GM12878 (cell line): ENCODE data around the gene ETFRF1. TPM values are rescaled to one million over a fixed set of nuclear protein-coding genes. Genes with fewer than 3 reads are reported as not detected.

Source experiments
- ATAC-seq: fragments of 200-7000 bp; cut with Tn5 transposase; 3 replicates; pipeline ENCODE4 v1.9.1; 2020; ENCODE audit warnings: mild to moderate bottlenecking, moderate library complexity
- BruUV-seq: library from RNA; stranded (reverse); fragments of 400-500 nt; replicated peaks from 2 replicates; lab custom pipeline; 2021; lab: Mats Ljungman, UMichigan
- CTCF ChIA-PET: fragments of 300-600 bp; sonication (Branson Sonifier 250); formaldehyde crosslinking; extraction: SDS; loops from one replicate; lab custom pipeline; 2021; ENCODE audit warnings: inconsistent platforms; lab: Yijun Ruan, JAX
- POLR2A ChIA-PET: fragments of 350-600 bp; formaldehyde crosslinking; extraction: SDS; loops from one replicate; lab custom pipeline; 2021; ENCODE audit warnings: inconsistent platforms; lab: Charles Lee
- RAD21 ChIA-PET: fragments of 300-600 bp; sonication (Branson Sonifier 250); formaldehyde crosslinking; loops from one replicate; lab custom pipeline; 2023; ENCODE audit warnings: antibody characterized with exemption; ENCODE audit not compliant: unreplicated experiment; lab: Charles Lee
- SMC1A ChIA-PET: fragments of 300-600 bp; sonication (Branson Sonifier 250); formaldehyde crosslinking; loops from one replicate; lab custom pipeline; 2023; ENCODE audit not compliant: unreplicated experiment, uncharacterized antibody; lab: Charles Lee
- DNase-seq: peaks from one replicate; pipeline ENCODE4 v3.0.0-alpha.2; 2011; ENCODE audit warnings: low read depth, low spot score
- FAIRE-seq: peaks from 3 replicates; lab custom pipeline; 2011; peaks lifted over from hg19 to GRCh38; lab: Jason Lieb, UNC
- H2AFZ ChIP-seq: 2 replicates; pipeline ENCODE4 v1.6.0; 2011; ENCODE audit warnings: low read depth, low read length, control low read depth; ENCODE audit not compliant: control insufficient read depth
- H3K27ac ChIP-seq: 2 replicates; pipeline ENCODE4 v1.5.1; 2011; ENCODE audit warnings: control low read depth; ENCODE audit not compliant: control insufficient read depth, insufficient read depth
- H3K27me3 ChIP-seq, 2 experiments: replicated peaks in 1 of 2; 2 replicates each; pipeline versions ENCODE4 v1.6.0 to v1.6.1; 2011; ENCODE audit warnings: low read length in 1 of 2; ENCODE audit not compliant: control insufficient read depth in 2 of 2, insufficient read depth in 2 of 2
- H3K36me3 ChIP-seq, 2 experiments: 2 replicates each; pipeline ENCODE4 v1.5.1; 2011; ENCODE audit warnings: low read length in 1 of 2; ENCODE audit not compliant: control insufficient read depth in 2 of 2, insufficient read depth in 2 of 2
- H3K4me1 ChIP-seq: 2 replicates; pipeline ENCODE4 v1.6.1; 2011; ENCODE audit warnings: mild to moderate bottlenecking, low read length, moderate library complexity, mixed read lengths; ENCODE audit not compliant: control insufficient read depth, insufficient read depth
- H3K4me2 ChIP-seq: 2 replicates; pipeline ENCODE4 v1.6.0; 2011; ENCODE audit warnings: control low read depth; ENCODE audit not compliant: control insufficient read depth, insufficient read depth
- H3K4me3 ChIP-seq: fragments of 200-600 bp; sonication (generic); 2 replicates; pipeline ENCODE4 v1.5.1; 2016
- H3K79me2 ChIP-seq: 2 replicates; pipeline ENCODE4 v1.6.0; 2011; ENCODE audit warnings: low read length; ENCODE audit not compliant: control insufficient read depth, insufficient read depth
- H3K9ac ChIP-seq: 2 replicates; pipeline ENCODE4 v1.8.0; 2011; ENCODE audit warnings: low read length, control low read depth, mixed read lengths; ENCODE audit not compliant: control insufficient read depth, insufficient read depth
- H3K9me3 ChIP-seq: replicated peaks from 3 replicates; pipeline ENCODE4 v1.5.1; 2011; ENCODE audit warnings: mild to moderate bottlenecking, low read length; ENCODE audit not compliant: control insufficient read depth, insufficient read depth
- H4K20me1 ChIP-seq: 2 replicates; pipeline ENCODE4 v1.6.0; 2011; ENCODE audit not compliant: control insufficient read depth, insufficient read depth
- FOXK2 ChIP-seq: fragments of 450-650 bp; IDR thresholded peaks from 2 replicates; pipeline ENCODE4 v1.6.1; 2017; ENCODE audit warnings: mild to moderate bottlenecking, moderate library complexity
- FOXM1 ChIP-seq: IDR thresholded peaks from 2 replicates; pipeline ENCODE4 v1.6.1; 2012; ENCODE audit warnings: low read depth, mild to moderate bottlenecking, inconsistent platforms, low read length, moderate library complexity
- GABPA ChIP-seq: IDR thresholded peaks from 2 replicates; pipeline ENCODE4 v1.6.1; 2014; ENCODE audit warnings: antibody characterized with exemption, low read depth, mild to moderate bottlenecking, inconsistent platforms
- GATAD2B ChIP-seq: fragments of 450-650 bp; conservative IDR thresholded peaks from 2 replicates; pipeline ENCODE4 v1.6.1; 2017; ENCODE audit warnings: low read depth, mild to moderate bottlenecking, moderate library complexity
- PAX5 ChIP-seq: IDR thresholded peaks from 2 replicates; pipeline ENCODE4 v1.6.1; 2011; ENCODE audit warnings: low read depth, low read length, borderline replicate concordance
- RAD21 ChIP-seq: IDR thresholded peaks from 2 replicates; pipeline ENCODE4 v1.6.1; 2011; ENCODE audit warnings: mild to moderate bottlenecking, low read depth, low read length, moderate library complexity; ENCODE audit not compliant: insufficient read depth
- RB1 ChIP-seq: fragments of 450-650 bp; formaldehyde crosslinking; IDR thresholded peaks from 2 replicates; pipeline ENCODE4 v1.6.1; 2017; ENCODE audit warnings: mild to moderate bottlenecking, borderline replicate concordance
- SMAD1 ChIP-seq: fragments of 450-650 bp; IDR thresholded peaks from 2 replicates; pipeline ENCODE4 v1.6.1; 2018; ENCODE audit warnings: mild to moderate bottlenecking, low read depth; ENCODE audit not compliant: partially characterized antibody
- SMAD5 ChIP-seq: IDR thresholded peaks from 2 replicates; pipeline ENCODE4 v1.6.1; 2016; ENCODE audit warnings: antibody characterized with exemption, low read depth
- SREBF2 ChIP-seq: IDR thresholded peaks from 2 replicates; pipeline ENCODE4 v1.6.1; 2012; ENCODE audit warnings: mild to moderate bottlenecking, low read length
- TARDBP ChIP-seq: IDR thresholded peaks from 2 replicates; pipeline ENCODE4 v1.6.1; 2016; ENCODE audit warnings: borderline replicate concordance
- TBL1XR1 ChIP-seq: IDR thresholded peaks from 2 replicates; pipeline ENCODE4 v1.6.1; 2012; ENCODE audit warnings: low read depth, low read length, improper control_type of control experiment
- WGBS: methylation state at CpG from one replicate; pipeline ENCODE4 v1.1.6; 2016; ENCODE audit warnings: low lambda C conversion rate; ENCODE audit not compliant: insufficient replicate concordance, insufficient coverage; ENCODE audit errors: missing lambda C conversion rate; 5-methylcytosine and 5-hydroxymethylcytosine counted together
- in situ Hi-C: fragments of 300-500 bp; cut with MboI; formaldehyde crosslinking; loops from 9 replicates; pipeline ENCODE4 v1.14.3; 2018; ENCODE audit warnings: mixed read lengths
- intact Hi-C: fragments of 100-400 bp; cut with micrococcal nuclease; formaldehyde crosslinking; loops from one replicate; pipeline ENCODE4 v1.14.2; 2022; ENCODE audit not compliant: unreplicated experiment
- polyA plus RNA-seq, 11 experiments: library from polyadenylated mRNA; depleted of rRNA in 4 of 11; unstranded in 6 of 11; stranded (reverse) in 5 of 11; fragments of >200 nt; fragmentation: Nextera tagmentation in 4 of 11; fragmentation: Illumina TruSeq in 1 of 11; extraction: Ambion mirVana in 4 of 11; extraction: Trizol in 1 of 11; gene quantifications; 1 replicate in 1 of 11; 2 replicates in 10 of 11; pipeline versions ENCODE4 v1.2.1 to v1.2.3, GENCODE V29; 2011 to 2016; ENCODE audit warnings: inconsistent platforms in 2 of 11, missing spikeins in 2 of 11, low read depth in 1 of 11
- total RNA-seq, 4 experiments: library from RNA; depleted of rRNA in 3 of 4; stranded (reverse); fragments of >200 nt in 3 of 4; fragmentation: Illumina TruSeq in 1 of 4; extraction: Trizol in 1 of 4; gene quantifications; 2 replicates each; pipeline versions ENCODE4 v1.2.1 to v1.2.3, GENCODE V29; 2013 to 2021

ETFRF1 gene
- total and polyA plus RNA-seq, 10 of the 15 experiments (the other 5 are each of a cell fraction or from before 2014, with no cell fraction given): 9.9 to 59.6 (median 26.2) TPM

DNA sequence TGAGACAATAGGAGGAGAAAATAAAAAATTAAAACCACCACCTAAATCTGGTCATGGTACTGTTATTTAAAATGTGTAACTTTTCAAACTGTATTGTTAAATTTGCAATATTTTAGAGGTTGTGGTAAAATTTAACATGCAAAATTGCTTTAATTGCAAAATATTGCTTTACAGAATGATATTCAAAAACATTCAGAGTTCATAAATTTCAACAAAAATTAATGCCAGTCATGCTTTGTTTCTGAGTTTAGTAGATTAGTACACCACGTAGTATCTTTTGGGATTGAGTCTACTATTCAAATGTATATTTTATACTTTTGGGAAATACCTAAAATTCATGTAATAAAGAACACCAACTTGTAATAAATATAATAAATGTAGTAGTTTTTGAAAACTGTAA lies 18.3 kb downstream of the ETFRF1 start:
- ChIA-PET SMC1A (interaction anchor here (1.1 kb wide), 1 partner anchor 29 kb away, joined by 3 read pairs; no protein-coding TSS in a partner anchor), CTCF (interaction anchor here (0.8 to 1.0 kb wide), 3 partner anchors 26 to 222 kb away, joined by 3 read pairs; no protein-coding TSS in a partner anchor), POLR2A (no interaction called here), RAD21 (no interaction called here)
- Histone ChIP-seq H3K4me2 (no peak overlapping the region), H3K27me3 (no peaks in the 10 kb centered on the region), H3K9me3 (no peaks in the 10 kb centered on the region), H2AFZ (no peak overlapping the region), H3K79me2 (no peaks in the 10 kb centered on the region), H3K9ac (no peak overlapping the region), H3K27ac (no peak overlapping the region), H3K4me3 (no peak overlapping the region), H4K20me1 (no peaks in the 10 kb centered on the region), H3K36me3 (peaks cover 0 to 3% of the 10 kb centered on the region in 2 experiments; a peak in 1 of 4 replicates), H3K4me1 (no peaks in the 10 kb centered on the region)
- 93% methylated on average over 1 of the region's 1 CpG for WGBS
- BruUV-seq: no TSS peak
- intact Hi-C loops (no loop called here), in situ Hi-C loops (no loop called here)
- DNase-seq (no peak), FAIRE-seq (no peak), ATAC-seq (no peak)
- TF ChIP-seq GATAD2B: no peak
- no peak for TF ChIP-seq TARDBP
- no peak for TF ChIP-seq SMAD1
- TF ChIP-seq, all 136 proteins: peak for 0

DNA sequence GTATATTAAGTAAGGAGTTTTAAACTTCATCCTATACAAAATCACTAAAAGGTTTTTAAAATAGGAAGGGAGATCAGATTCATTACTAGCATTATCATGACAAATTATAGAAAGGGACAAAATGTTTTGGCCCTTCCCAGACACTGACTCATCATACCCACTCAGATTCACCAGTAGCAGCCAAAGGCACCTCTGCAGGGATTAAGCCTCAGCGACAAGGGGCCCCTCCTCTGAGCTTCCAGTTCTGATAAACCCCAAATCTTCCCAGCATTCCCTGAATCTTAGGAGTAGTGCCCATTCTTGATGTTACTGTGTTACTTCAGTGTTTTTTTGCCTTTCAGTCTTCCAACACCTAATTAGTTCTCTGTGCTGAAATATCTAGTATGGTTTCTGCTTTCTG lies 41.2 kb downstream of the ETFRF1 start:
- 100% methylated on average over 1 of the region's 1 CpG for WGBS
- SMC1A ChIA-PET: interaction anchor here (1.0 kb wide), 2 partner anchors 13 to 16 kb away, joined by 3 to 4 read pairs; no protein-coding TSS in a partner anchor
- intact Hi-C loops: no loop called here
- Histone ChIP-seq H3K27ac (no peak overlapping the region), H3K9me3 (no peaks in the 10 kb centered on the region), H3K4me2 (no peak overlapping the region), H3K4me1 (no peaks in the 10 kb centered on the region), H3K79me2 (peaks cover 3% of the 10 kb centered on the region), H3K36me3 (peaks cover 0 to 8% of the 10 kb centered on the region in 2 experiments; a peak in 1 of 4 replicates), H4K20me1 (no peaks in the 10 kb centered on the region), H3K27me3 (no peaks in the 10 kb centered on the region), H3K4me3 (no peak overlapping the region), H2AFZ (no peak overlapping the region), H3K9ac (no peak overlapping the region)
- DNase-seq (no peak), FAIRE-seq (no peak), ATAC-seq (no peak)
- POLR2A ChIA-PET: interaction anchor here (0.5 kb wide), 1 partner anchor 164 kb away, joined by 3 read pairs; no protein-coding TSS in a partner anchor
- no TSS peak for BruUV-seq
- RAD21 ChIA-PET: interaction anchor here (1.2 kb wide), 1 partner anchor 19 kb away, joined by 3 read pairs; no protein-coding TSS in a partner anchor
- TF ChIP-seq GATAD2B (no peak), RAD21 (no peak), SREBF2 (no peak), GABPA (no peak), TBL1XR1 (no peak), FOXK2 (no peak), PAX5 (no peak), RB1 (no peak), FOXM1 (no peak), SMAD5 (no peak)
- CTCF ChIA-PET: interaction anchor here (0.7 kb wide), 1 partner anchor 11 kb away, joined by 3 read pairs; no protein-coding TSS in a partner anchor
- in situ Hi-C loops: no loop called here
